ENCODE results near the gene MXI1.
"Not testable (repeated sequence)": the region's sequence is repeated elsewhere in the genome, so short reads cannot be mapped to it uniquely, and the experiment has no call there.

MXI1 gene

DNA sequence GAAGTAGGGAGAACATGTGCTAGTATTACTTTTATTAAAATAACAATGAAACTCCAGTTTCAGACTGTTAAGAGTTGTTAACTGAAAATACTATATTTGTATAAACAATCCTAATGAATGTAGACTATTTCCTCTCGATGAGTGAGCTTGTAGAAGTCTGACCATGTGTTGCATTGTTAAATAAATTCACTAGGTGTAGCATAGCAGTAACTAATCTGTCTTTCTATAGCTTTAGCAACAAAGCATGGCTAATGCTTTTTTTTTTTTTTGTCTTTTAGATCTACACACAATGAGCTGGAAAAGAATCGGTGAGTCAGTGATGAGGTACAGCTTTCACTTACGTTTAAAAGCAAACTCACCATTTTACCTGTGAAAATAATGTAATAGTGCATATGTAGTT is 37.1 kb downstream of the MXI1 start:
- H3K27me3 ChIP-seq (ENCODE audit: insufficient read depth, poor library complexity, severe bottlenecking), result no peaks in the 10 kb centered on the region
- TF ChIP-seq GABPA (IDR thresholded peaks at IDR 0.05; ENCODE audit: low read depth) (no peak), POLR2AphosphoS5 (IDR thresholded peaks at IDR 0.05; ENCODE audit: low read depth) (no peak), SPI1 (IDR thresholded peaks at IDR 0.05; ENCODE audit: borderline replicate concordance, low read depth) (no peak), CTCF (IDR thresholded peaks at IDR 0.05; ENCODE audit: insufficient read depth, low read length) (no peak)
- TF ChIP-seq, protein P1, sequence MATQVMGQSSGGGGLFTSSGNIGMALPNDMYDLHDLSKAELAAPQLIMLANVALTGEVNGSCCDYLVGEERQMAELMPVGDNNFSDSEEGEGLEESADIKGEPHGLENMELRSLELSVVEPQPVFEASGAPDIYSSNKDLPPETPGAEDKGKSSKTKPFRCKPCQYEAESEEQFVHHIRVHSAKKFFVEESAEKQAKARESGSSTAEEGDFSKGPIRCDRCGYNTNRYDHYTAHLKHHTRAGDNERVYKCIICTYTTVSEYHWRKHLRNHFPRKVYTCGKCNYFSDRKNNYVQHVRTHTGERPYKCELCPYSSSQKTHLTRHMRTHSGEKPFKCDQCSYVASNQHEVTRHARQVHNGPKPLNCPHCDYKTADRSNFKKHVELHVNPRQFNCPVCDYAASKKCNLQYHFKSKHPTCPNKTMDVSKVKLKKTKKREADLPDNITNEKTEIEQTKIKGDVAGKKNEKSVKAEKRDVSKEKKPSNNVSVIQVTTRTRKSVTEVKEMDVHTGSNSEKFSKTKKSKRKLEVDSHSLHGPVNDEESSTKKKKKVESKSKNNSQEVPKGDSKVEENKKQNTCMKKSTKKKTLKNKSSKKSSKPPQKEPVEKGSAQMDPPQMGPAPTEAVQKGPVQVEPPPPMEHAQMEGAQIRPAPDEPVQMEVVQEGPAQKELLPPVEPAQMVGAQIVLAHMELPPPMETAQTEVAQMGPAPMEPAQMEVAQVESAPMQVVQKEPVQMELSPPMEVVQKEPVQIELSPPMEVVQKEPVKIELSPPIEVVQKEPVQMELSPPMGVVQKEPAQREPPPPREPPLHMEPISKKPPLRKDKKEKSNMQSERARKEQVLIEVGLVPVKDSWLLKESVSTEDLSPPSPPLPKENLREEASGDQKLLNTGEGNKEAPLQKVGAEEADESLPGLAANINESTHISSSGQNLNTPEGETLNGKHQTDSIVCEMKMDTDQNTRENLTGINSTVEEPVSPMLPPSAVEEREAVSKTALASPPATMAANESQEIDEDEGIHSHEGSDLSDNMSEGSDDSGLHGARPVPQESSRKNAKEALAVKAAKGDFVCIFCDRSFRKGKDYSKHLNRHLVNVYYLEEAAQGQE (IDR thresholded peaks at IDR 0.05; ENCODE audit: insufficient replicate concordance, low read depth), result no peak
- H3K4me3 ChIP-seq (replicated peaks; ENCODE audit: insufficient read depth, low read length), result no peak overlapping the region
- DNase-seq (ENCODE audit: low read depth in 1 of 2, low spot score in 1 of 2), result no peak
- H3K27ac ChIP-seq (replicated peaks), result no peak overlapping the region

DNA sequence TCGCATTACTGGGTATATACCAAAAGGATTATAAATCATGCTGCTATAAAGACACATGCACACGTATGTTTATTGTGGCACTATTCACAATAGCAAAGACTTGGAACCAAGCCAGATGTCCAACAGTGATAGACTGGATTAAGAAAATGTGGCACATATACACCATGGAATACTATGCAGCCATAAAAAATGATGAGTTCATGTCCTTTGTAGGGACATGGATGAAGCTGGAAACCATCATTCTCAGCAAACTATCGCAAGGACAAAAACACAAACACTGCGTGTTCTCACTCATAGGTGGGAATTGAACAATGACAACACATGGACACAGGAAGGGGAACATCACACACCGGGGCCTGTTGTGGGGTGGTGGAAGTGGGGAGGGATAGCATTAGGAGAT is 40.4 kb downstream of the MXI1 start:
- not testable (repeated sequence) for H3K27me3 ChIP-seq (ENCODE audit: insufficient read depth, poor library complexity, severe bottlenecking); H3K27ac ChIP-seq (replicated peaks); H3K4me3 ChIP-seq (replicated peaks; ENCODE audit: insufficient read depth, low read length); DNase-seq (ENCODE audit: low read depth in 1 of 2, low spot score in 1 of 2)

DNA sequence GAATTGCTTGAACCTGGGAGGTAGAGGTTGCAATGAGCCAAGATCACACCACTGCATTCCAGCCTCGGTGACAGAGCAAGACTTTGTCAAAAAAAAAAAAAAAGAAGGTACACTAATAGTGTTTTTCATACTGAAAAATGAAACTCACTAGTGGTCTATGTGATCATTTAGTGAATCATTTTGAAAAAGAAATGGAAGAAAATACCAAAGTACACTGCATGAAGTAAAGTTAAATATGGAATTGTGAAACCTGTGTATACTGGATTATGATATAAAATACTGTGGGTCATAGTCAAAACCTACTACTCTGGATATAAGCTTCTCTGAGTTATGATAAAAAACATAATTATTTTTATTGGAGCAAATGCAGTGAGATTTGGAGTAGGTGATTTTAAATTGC is 42.1 kb downstream of the MXI1 start:
- H3K4me3 ChIP-seq (replicated peaks; ENCODE audit: insufficient read depth, low read length); H3K27me3 ChIP-seq (ENCODE audit: insufficient read depth, poor library complexity, severe bottlenecking); H3K27ac ChIP-seq (replicated peaks); DNase-seq (ENCODE audit: low read depth in 1 of 2, low spot score in 1 of 2): not testable (repeated sequence)

GRCh38 chr10:110251392-110251791 is 44.0 kb downstream of the MXI1 start:
- not testable (repeated sequence) for DNase-seq (ENCODE audit: low read depth in 1 of 2, low spot score in 1 of 2); H3K27ac ChIP-seq (replicated peaks); H3K4me3 ChIP-seq (replicated peaks; ENCODE audit: insufficient read depth, low read length); H3K27me3 ChIP-seq (ENCODE audit: insufficient read depth, poor library complexity, severe bottlenecking)

DNA sequence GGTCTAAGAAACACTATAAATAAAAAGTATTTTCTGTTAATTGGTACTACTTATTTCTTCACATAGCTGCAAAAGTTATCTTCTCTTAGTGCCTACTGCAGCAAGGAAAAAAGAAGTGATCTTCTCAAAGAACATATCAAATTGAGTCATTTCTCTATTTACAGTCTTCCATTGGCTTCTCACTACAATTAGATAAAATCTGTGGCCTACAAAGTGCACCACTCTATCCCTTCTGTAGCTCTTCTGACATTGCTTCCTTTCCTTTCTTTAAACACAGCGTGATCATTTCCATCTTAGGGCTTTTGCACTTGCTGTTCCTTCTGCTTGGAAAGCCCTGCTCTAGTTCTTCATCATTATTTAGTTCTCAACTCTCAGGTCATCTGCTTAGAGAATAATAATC is 44.7 kb downstream of the MXI1 start:
- no peak for DNase-seq (ENCODE audit: low read depth in 1 of 2, low spot score in 1 of 2)
- no peak overlapping the region for H3K4me3 ChIP-seq (replicated peaks; ENCODE audit: insufficient read depth, low read length)
- no peak overlapping the region for H3K27ac ChIP-seq (replicated peaks)
- H3K27me3 ChIP-seq (ENCODE audit: insufficient read depth, poor library complexity, severe bottlenecking), result no peaks in the 10 kb centered on the region
- TF ChIP-seq SPI1 (IDR thresholded peaks at IDR 0.05; ENCODE audit: borderline replicate concordance, low read depth), result no peak
- no peak for TF ChIP-seq GABPA (IDR thresholded peaks at IDR 0.05; ENCODE audit: low read depth)
- TF ChIP-seq POLR2AphosphoS5 (IDR thresholded peaks at IDR 0.05; ENCODE audit: low read depth), result no peak
- TF ChIP-seq, protein P1 (IDR thresholded peaks at IDR 0.05; ENCODE audit: insufficient replicate concordance, low read depth), result no peak
- TF ChIP-seq CTCF (IDR thresholded peaks at IDR 0.05; ENCODE audit: insufficient read depth, low read length), result no peak
